Upper lobe of left lung (tissue), 4 donors: ENCODE results near the gene NDUFB8.

Experiments used
- CTCF ChIP-seq, 6 experiments: fragments of 450-650 bp in 4 of 6; fragments of 200-600 bp in 2 of 6; sonication (generic) in 2 of 6; IDR thresholded peaks; one replicate each; pipeline ENCODE4 v1.5.1; 2016 to 2019; ENCODE audit warnings: antibody characterized with exemption in 6 of 6
- EP300 ChIP-seq, 4 donors: sonication (generic); formaldehyde crosslinking; IDR thresholded peaks; one replicate each; pipeline ENCODE4 v1.5.1; 2017; ENCODE audit warnings: antibody characterized with exemption in 4 of 4, control low read depth in 2 of 4

GRCh38 chr10:100477970-100478369 lies 51.7 kb downstream of the NDUFB8 start:
- no peak for TF ChIP-seq CTCF (IDR thresholded peaks at IDR 0.05)
- TF ChIP-seq EP300 (IDR thresholded peaks at IDR 0.05) = no peak
